Uterus (tissue), 4 donors: ENCODE data around the gene GALNT14. TPM values are rescaled to one million over a fixed set of nuclear protein-coding genes. Genes with fewer than 3 reads are reported as not detected.

ENCODE experiments used
- DNase-seq, 2 donors: peaks; one replicate each; pipeline ENCODE4 v3.0.0-alpha.2; 2019 to 2020
- H3K27ac ChIP-seq, 2 donors: fragments of 200-600 bp; sonication (generic); 1 replicate in 1 of 2; 2 replicates in 1 of 2; pipeline ENCODE4 v1.5.1; 2016 to 2018
- H3K27me3 ChIP-seq, 2 donors: fragments of 200-600 bp; sonication (generic); one replicate each; pipeline ENCODE4 v1.5.1; 2018 to 2019; ENCODE audit warnings: control low read depth in 1 of 2
- H3K36me3 ChIP-seq, 2 donors: fragments of 200-600 bp; sonication (generic); one replicate each; pipeline ENCODE4 v1.5.1; 2019; ENCODE audit warnings: control low read depth in 1 of 2
- H3K4me1 ChIP-seq, 2 donors: fragments of 200-600 bp; sonication (generic); one replicate each; pipeline ENCODE4 v1.5.1; 2018 to 2019; ENCODE audit warnings: control low read depth in 1 of 2
- H3K4me3 ChIP-seq, 2 donors: fragments of 200-600 bp; sonication (generic); 1 replicate in 1 of 2; 2 replicates in 1 of 2; pipeline ENCODE4 v1.5.1; 2018 to 2019; ENCODE audit warnings: mild to moderate bottlenecking in 1 of 2
- H3K9me3 ChIP-seq, 2 donors: fragments of 200-600 bp; sonication (generic); one replicate each; pipeline ENCODE4 v1.5.1; 2019; ENCODE audit warnings: control low read depth in 1 of 2
- CTCF ChIP-seq, 4 experiments: fragments of 200-600 bp in 2 of 4; fragments of 450-650 bp in 2 of 4; sonication (generic) in 2 of 4; IDR thresholded peaks; one replicate each; pipeline ENCODE4 v1.5.1; 2016 to 2019; ENCODE audit warnings: antibody characterized with exemption in 4 of 4, mild to moderate bottlenecking in 2 of 4, moderate library complexity in 1 of 4
- POLR2A ChIP-seq, 2 donors: fragments of 450-650 bp; IDR thresholded peaks; one replicate each; pipeline ENCODE4 v1.6.1; 2016; ENCODE audit warnings: antibody characterized with exemption in 2 of 2, mild to moderate bottlenecking in 1 of 2, moderate library complexity in 1 of 2
- intact Hi-C: fragments of 100-400 bp; cut with DNase I; formaldehyde crosslinking; loops from one replicate; pipeline ENCODE4 v1.15.1; 2023; ENCODE audit warnings: low total_unique reads
- total RNA-seq, 4 donors: library from RNA; depleted of rRNA in 3 of 4; stranded (reverse); fragments of >200 nt in 3 of 4; gene quantifications; one replicate each; pipeline versions ENCODE4 v1.1.0 to v1.2.4, GENCODE V29; 2014 to 2023
- donor health status: DM: yes; HTN: yes; CAD: no.

The GALNT14 gene
- total RNA-seq, 4 donors from 2014 or later = 0.58 to 4.0 TPM; not detected in 2

GRCh38 chr2:31049264-31049663, 89.0 kb downstream of the GALNT14 start:
- no peak for DNase-seq
- intact Hi-C loops = no loop called here
- Histone ChIP-seq H3K27me3 (no peaks in the 10 kb centered on the region), H3K36me3 (no peaks in the 10 kb centered on the region), H3K4me1 (no peaks in the 10 kb centered on the region), H3K4me3 (no peak overlapping the region), H3K9me3 (no peaks in the 10 kb centered on the region), H3K27ac (no peak overlapping the region)
- no peak for TF ChIP-seq POLR2A (IDR thresholded peaks at IDR 0.05)
- no peak for TF ChIP-seq CTCF (IDR thresholded peaks at IDR 0.05)

GRCh38 chr2:31047599-31047998, 90.6 kb downstream of the GALNT14 start:
- Histone ChIP-seq H3K9me3 (no peaks in the 10 kb centered on the region), H3K27me3 (no peaks in the 10 kb centered on the region), H3K27ac (no peak overlapping the region), H3K36me3 (no peaks in the 10 kb centered on the region), H3K4me3 (no peak overlapping the region), H3K4me1 (no peaks in the 10 kb centered on the region)
- DNase-seq = no peak
- TF ChIP-seq CTCF (IDR thresholded peaks at IDR 0.05) (no peak), POLR2A (IDR thresholded peaks at IDR 0.05) (no peak)
- intact Hi-C loops = no loop called here

- intact Hi-C loops = no loop called here
- TF ChIP-seq POLR2A (IDR thresholded peaks at IDR 0.05) (no peak), CTCF (IDR thresholded peaks at IDR 0.05) (no peak)
- Histone ChIP-seq H3K9me3 (peaks cover 0 to 9% of the 10 kb centered on the region in 2 donors), H3K27ac (no peak overlapping the region), H3K27me3 (no peaks in the 10 kb centered on the region), H3K36me3 (no peaks in the 10 kb centered on the region), H3K4me3 (no peak overlapping the region), H3K4me1 (no peaks in the 10 kb centered on the region)
- no peak for DNase-seq
These were observed 99.9 kb downstream of the GALNT14 start for GRCh38 chr2:31038385-31038784.

GRCh38 chr2:31037058-31037457, 101.2 kb downstream of the GALNT14 start:
- no peak overlapping the region for H3K27ac ChIP-seq
- no peak for TF ChIP-seq CTCF (IDR thresholded peaks at IDR 0.05)
- no peak for TF ChIP-seq POLR2A (IDR thresholded peaks at IDR 0.05)
- DNase-seq = no peak
- intact Hi-C loops = no loop called here
- no peaks in the 10 kb centered on the region for H3K27me3 ChIP-seq
- H3K4me1 ChIP-seq = no peaks in the 10 kb centered on the region
- H3K9me3 ChIP-seq = peaks cover 0 to 9% of the 10 kb centered on the region in 2 donors
- H3K4me3 ChIP-seq = no peak overlapping the region
- no peaks in the 10 kb centered on the region for H3K36me3 ChIP-seq

- TF ChIP-seq POLR2A (IDR thresholded peaks at IDR 0.05) = no peak
- no peak for TF ChIP-seq CTCF (IDR thresholded peaks at IDR 0.05)
- Histone ChIP-seq H3K9me3 (peaks cover 0 to 9% of the 10 kb centered on the region in 2 donors), H3K4me1 (no peaks in the 10 kb centered on the region), H3K36me3 (no peaks in the 10 kb centered on the region), H3K4me3 (no peak overlapping the region), H3K27ac (no peak overlapping the region), H3K27me3 (no peaks in the 10 kb centered on the region)
- no peak for DNase-seq
- intact Hi-C loops = no loop called here
These were observed 105.2 kb downstream of the GALNT14 start for GRCh38 chr2:31033032-31033431.
